Trophoblast cell (in vitro differentiated cells and primary cell): Measurements from ENCODE around the gene IL18R1.

ENCODE experiments used
- DNase-seq, 2 donors: peaks; one replicate each; pipeline ENCODE4 v3.0.0-alpha.2; 2016
- H2AFZ ChIP-seq: 2 replicates; pipeline ENCODE4 v1.6.1; 2013; ENCODE audit warnings: low read length, moderate library complexity, mild to moderate bottlenecking; ENCODE audit not compliant: insufficient read depth, poor library complexity
- H2AK5ac ChIP-seq: 2 replicates; pipeline ENCODE4 v1.6.1; 2013; ENCODE audit warnings: mild to moderate bottlenecking, low read length
- H2BK120ac ChIP-seq: 2 replicates; pipeline ENCODE4 v1.6.1; 2013; ENCODE audit warnings: low read length, mild to moderate bottlenecking, moderate library complexity; ENCODE audit not compliant: insufficient read depth, poor library complexity
- H2BK12ac ChIP-seq: 2 replicates; pipeline ENCODE4 v1.6.1; 2013; ENCODE audit warnings: mild to moderate bottlenecking, low read length, moderate library complexity
- H2BK5ac ChIP-seq: 2 replicates; pipeline ENCODE4 v1.6.1; 2013; ENCODE audit warnings: low read length, low read depth, moderate library complexity, mild to moderate bottlenecking; ENCODE audit not compliant: poor library complexity
- H3K14ac ChIP-seq: 2 replicates; pipeline ENCODE4 v1.6.1; 2013; ENCODE audit warnings: mild to moderate bottlenecking, low read length
- H3K18ac ChIP-seq: 2 replicates; pipeline ENCODE4 v1.6.1; 2013; ENCODE audit warnings: mild to moderate bottlenecking, low read length
- H3K23ac ChIP-seq: 2 replicates; pipeline ENCODE4 v1.6.1; 2013; ENCODE audit warnings: low read length
- H3K27ac ChIP-seq: 2 replicates; pipeline ENCODE4 v1.5.1; 2013; ENCODE audit warnings: low read depth, mild to moderate bottlenecking, inconsistent platforms, low read length, moderate library complexity
- H3K27me3 ChIP-seq: 2 replicates; pipeline ENCODE4 v1.6.1; 2013; ENCODE audit warnings: inconsistent platforms, mild to moderate bottlenecking, low read length, moderate library complexity; ENCODE audit not compliant: insufficient read depth
- H3K36me3 ChIP-seq, 2 experiments: 1 replicate in 1 of 2; 2 replicates in 1 of 2; pipeline ENCODE4 v1.6.1; 2013; ENCODE audit warnings: low read length in 2 of 2, mild to moderate bottlenecking in 2 of 2, moderate library complexity in 1 of 2; ENCODE audit not compliant: insufficient read depth in 2 of 2, control insufficient read depth in 1 of 2
- H3K4ac ChIP-seq: 2 replicates; pipeline ENCODE4 v1.6.1; 2013; ENCODE audit warnings: low read depth, mild to moderate bottlenecking, low read length, moderate library complexity
- H3K4me1 ChIP-seq, 2 experiments: 1 replicate in 1 of 2; 2 replicates in 1 of 2; pipeline ENCODE4 v1.6.1; 2013; ENCODE audit warnings: low read length in 2 of 2, mild to moderate bottlenecking in 2 of 2, moderate library complexity in 1 of 2; ENCODE audit not compliant: insufficient read depth in 2 of 2, control insufficient read depth in 1 of 2
- H3K4me2 ChIP-seq: 2 replicates; pipeline ENCODE4 v1.6.1; 2013; ENCODE audit warnings: inconsistent platforms, mild to moderate bottlenecking, low read length, moderate library complexity
- H3K4me3 ChIP-seq: 2 replicates; pipeline ENCODE4 v1.5.1; 2013; ENCODE audit warnings: mild to moderate bottlenecking, low read depth, low read length, inconsistent platforms
- H3K79me1 ChIP-seq: one replicate; pipeline ENCODE4 v1.6.1; 2013; ENCODE audit warnings: low read length
- H3K79me2 ChIP-seq: 2 replicates; pipeline ENCODE4 v1.6.1; 2013; ENCODE audit warnings: low read length, mild to moderate bottlenecking; ENCODE audit not compliant: control insufficient read depth, insufficient read depth, poor library complexity
- H3K9ac ChIP-seq: 2 replicates; pipeline ENCODE4 v1.6.1; 2013; ENCODE audit warnings: mild to moderate bottlenecking, low read length
- H3K9me3 ChIP-seq: 2 replicates; pipeline ENCODE4 v1.6.1; 2013; ENCODE audit warnings: low read depth, mild to moderate bottlenecking, control low read depth, inconsistent platforms, low read length; ENCODE audit not compliant: insufficient read depth
- H4K12ac ChIP-seq: 2 replicates; pipeline ENCODE4 v1.6.1; 2013; ENCODE audit warnings: low read depth, mild to moderate bottlenecking, low read length, moderate library complexity
- H4K8ac ChIP-seq: 2 replicates; pipeline ENCODE4 v1.6.1; 2013; ENCODE audit warnings: low read depth, mild to moderate bottlenecking, low read length, moderate library complexity
- H4K91ac ChIP-seq: one replicate; pipeline ENCODE4 v1.6.1; 2013; ENCODE audit warnings: low read depth, mild to moderate bottlenecking, low read length, moderate library complexity
- WGBS: extraction: QIAGEN DNeasy Blood & Tissue Kit; methylation state at CpG from one replicate; pipeline ENCODE4 v1.1.7; 2013; ENCODE audit warnings: missing lambda C conversion rate; ENCODE audit not compliant: insufficient read length, insufficient coverage; ENCODE audit errors: extremely low coverage; 5-methylcytosine and 5-hydroxymethylcytosine counted together

IL18R1 gene

GRCh38 chr2:102410952-102411351 is 55.4 kb downstream of the IL18R1 start:
- Histone ChIP-seq H3K9ac (no peak overlapping the region), H4K8ac (no peak overlapping the region), H4K12ac (no peak overlapping the region), H3K14ac (no peak overlapping the region), H2AFZ (no peak overlapping the region), H3K79me2 (no peaks in the 10 kb centered on the region), H3K4me1 (no peaks in the 10 kb centered on the region), H2BK5ac (no peak overlapping the region), H3K4me3 (no peak overlapping the region), H4K91ac (no peak overlapping the region), H3K36me3 (no peaks in the 10 kb centered on the region), H3K18ac (no peak overlapping the region), H2BK120ac (no peak overlapping the region), H3K4ac (no peak overlapping the region), H2BK12ac (no peak overlapping the region), H3K27me3 (no peaks in the 10 kb centered on the region), H3K27ac (no peak overlapping the region), H3K79me1 (no peaks in the 10 kb centered on the region), H3K9me3 (peaks cover 5% of the 10 kb centered on the region), H3K4me2 (no peak overlapping the region), H3K23ac (no peak overlapping the region), H2AK5ac (no peak overlapping the region)
- WGBS, result no CpG with 5 or more reads among the region's 3 CpGs
- no peak for DNase-seq

DNA sequence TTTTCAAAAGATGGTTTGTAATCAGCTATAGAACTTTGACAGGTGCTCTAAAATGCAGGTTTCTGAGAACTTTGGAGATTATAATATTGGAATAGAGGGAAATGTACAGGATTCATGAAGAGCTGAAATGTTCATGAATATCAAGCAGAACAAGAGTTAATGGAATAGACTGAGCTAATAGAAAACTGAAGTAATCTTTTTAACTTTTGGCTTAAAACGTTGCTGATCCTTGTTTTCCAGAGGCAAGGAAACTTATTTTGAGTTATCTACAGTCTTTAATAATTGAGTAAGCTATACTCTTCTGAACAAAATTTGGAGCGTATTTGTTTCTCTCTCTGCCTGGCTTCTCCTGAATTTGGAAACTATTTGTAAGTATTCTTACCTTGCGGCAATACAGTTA is 56.6 kb downstream of the IL18R1 start:
- Histone ChIP-seq H3K4me1 (no peaks in the 10 kb centered on the region), H2AK5ac (no peak overlapping the region), H3K27me3 (no peaks in the 10 kb centered on the region)

DNA sequence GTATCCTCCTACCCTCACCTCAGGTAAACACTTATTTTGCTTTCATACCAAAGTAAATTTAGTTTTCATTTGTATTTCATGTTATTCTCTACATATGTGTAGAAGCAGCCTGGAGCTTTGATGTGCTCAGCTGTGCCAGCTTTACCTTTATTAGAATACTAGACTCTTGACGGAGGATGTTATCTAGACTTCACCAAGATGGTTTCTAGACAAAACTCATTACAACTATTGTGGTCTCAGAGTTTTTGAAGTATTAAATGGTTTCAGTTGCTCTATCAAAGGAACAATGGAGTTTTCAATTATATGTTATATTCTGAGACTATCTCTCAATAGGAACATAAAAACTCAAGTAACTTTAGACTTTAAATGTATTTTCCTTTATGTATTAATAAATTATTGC is 62.4 kb downstream of the IL18R1 start:
- DNase-seq, result no peak
- no peak overlapping the region for H4K12ac ChIP-seq
- WGBS, result no CpG with 5 or more reads among the region's 1 CpG
- H3K18ac ChIP-seq, result no peak overlapping the region
- H3K4ac ChIP-seq, result no peak overlapping the region
- no peaks in the 10 kb centered on the region for H3K27me3 ChIP-seq
- H3K4me2 ChIP-seq, result no peak overlapping the region
- H2AK5ac ChIP-seq, result no peak overlapping the region
- no peak overlapping the region for H2AFZ ChIP-seq
- H3K9ac ChIP-seq, result no peak overlapping the region
- no peaks in the 10 kb centered on the region for H3K4me1 ChIP-seq
- H2BK120ac ChIP-seq, result no peak overlapping the region
- H4K91ac ChIP-seq, result no peak overlapping the region
- no peak overlapping the region for H3K23ac ChIP-seq
- H3K79me2 ChIP-seq, result no peaks in the 10 kb centered on the region
- H4K8ac ChIP-seq, result no peak overlapping the region
- no peak overlapping the region for H3K4me3 ChIP-seq
- no peak overlapping the region for H3K27ac ChIP-seq
- no peak overlapping the region for H2BK5ac ChIP-seq
- no peak overlapping the region for H3K14ac ChIP-seq
- no peaks in the 10 kb centered on the region for H3K79me1 ChIP-seq
- peaks cover 3% of the 10 kb centered on the region for H3K9me3 ChIP-seq
- no peaks in the 10 kb centered on the region for H3K36me3 ChIP-seq
- no peak overlapping the region for H2BK12ac ChIP-seq

More for the DNA sequence above, 56.6 kb downstream of the IL18R1 start:
- Histone ChIP-seq H3K4me2 (no peak overlapping the region), H4K91ac (no peak overlapping the region), H3K9ac (no peak overlapping the region), H3K79me2 (no peaks in the 10 kb centered on the region), H2AFZ (no peak overlapping the region), H3K14ac (no peak overlapping the region), H2BK120ac (no peak overlapping the region), H2BK12ac (no peak overlapping the region), H3K23ac (no peak overlapping the region), H3K4ac (no peak overlapping the region), H4K12ac (no peak overlapping the region), H3K9me3 (peaks cover 5% of the 10 kb centered on the region), H3K4me3 (no peak overlapping the region), H3K18ac (no peak overlapping the region), H3K27ac (no peak overlapping the region), H2BK5ac (no peak overlapping the region), H3K79me1 (no peaks in the 10 kb centered on the region), H3K36me3 (no peaks in the 10 kb centered on the region), H4K8ac (no peak overlapping the region)
- no peak for DNase-seq
- no CpG with 5 or more reads among the region's 3 CpGs for WGBS

GRCh38 chr2:102418421-102418961 is 62.9 kb downstream of the IL18R1 start:
- no peak overlapping the region for H2AK5ac ChIP-seq
- H4K12ac ChIP-seq, result no peak overlapping the region
- H3K79me2 ChIP-seq, result no peaks in the 10 kb centered on the region
- no peaks in the 10 kb centered on the region for H3K36me3 ChIP-seq
- DNase-seq, result peak in 1 of 2 donors; percentile 43
- H3K9me3 ChIP-seq, result peaks cover 3% of the 10 kb centered on the region
- H3K18ac ChIP-seq, result no peak overlapping the region
- H3K4ac ChIP-seq, result no peak overlapping the region
- no peak overlapping the region for H3K27ac ChIP-seq
- H3K9ac ChIP-seq, result no peak overlapping the region
- no peak overlapping the region for H3K23ac ChIP-seq
- no peak overlapping the region for H3K4me3 ChIP-seq
- H3K4me1 ChIP-seq, result no peaks in the 10 kb centered on the region
- H4K8ac ChIP-seq, result no peak overlapping the region
- H2BK120ac ChIP-seq, result no peak overlapping the region
- no peaks in the 10 kb centered on the region for H3K27me3 ChIP-seq
- no peak overlapping the region for H2AFZ ChIP-seq
- H2BK5ac ChIP-seq, result no peak overlapping the region
- H3K79me1 ChIP-seq, result no peaks in the 10 kb centered on the region
- no CpG with 5 or more reads among the region's 2 CpGs for WGBS
- H3K14ac ChIP-seq, result no peak overlapping the region
- no peak overlapping the region for H2BK12ac ChIP-seq
- H3K4me2 ChIP-seq, result no peak overlapping the region
- no peak overlapping the region for H4K91ac ChIP-seq
